Activated CD4-positive, alpha-beta memory T cell treated with anti-CD3 and anti-CD28 coated beads, Interleukin-2, amount 10 ng/mL, durations not matched to agents 7 days and 5 days (primary cell): ENCODE results near the gene DOCK3. TPM values are rescaled to one million over a fixed set of nuclear protein-coding genes. Genes with fewer than 3 reads are reported as not detected.

Source experiments
- CTCF ChIA-PET: fragments of 350-600 bp; sonication (Branson Sonifier 250); formaldehyde crosslinking; loops from one replicate; lab custom pipeline; 2021; ENCODE audit warnings: antibody characterized with exemption, inconsistent platforms; lab: Charles Lee
- POLR2A ChIA-PET: fragments of 350-600 bp; sonication (Branson Sonifier 250); formaldehyde crosslinking; loops from one replicate; lab custom pipeline; 2021; ENCODE audit warnings: antibody characterized with exemption; lab: Charles Lee
- DNase-seq: peaks from one replicate; pipeline ENCODE4 v3.0.0-alpha.2; 2020
- H3K27ac Mint-ChIP-seq: one replicate; pipeline ENCODE4 v1.8.0; 2021; ENCODE audit warnings: mild to moderate bottlenecking, mixed read lengths
- H3K27me3 Mint-ChIP-seq: one replicate; pipeline ENCODE4 v1.8.0; 2021; ENCODE audit warnings: mixed read lengths
- H3K36me3 Mint-ChIP-seq: one replicate; pipeline ENCODE4 v1.8.0; 2021; ENCODE audit warnings: low read depth, mixed read lengths
- H3K4me1 Mint-ChIP-seq: one replicate; pipeline ENCODE4 v1.8.0; 2021; ENCODE audit warnings: mixed read lengths
- H3K4me3 Mint-ChIP-seq: one replicate; pipeline ENCODE4 v1.8.0; 2021; ENCODE audit warnings: mild to moderate bottlenecking, mixed read lengths
- H3K9me3 Mint-ChIP-seq: one replicate; pipeline ENCODE4 v1.8.0; 2021; ENCODE audit warnings: mixed read lengths
- total RNA-seq, 2 experiments: library from RNA; stranded (reverse); gene quantifications; one replicate each; pipeline ENCODE4 v1.2.3, GENCODE V29; 2021

DOCK3 gene
- total RNA-seq, 2 experiments from 2014 or later, result 1.6 to 1.7 TPM

DNA sequence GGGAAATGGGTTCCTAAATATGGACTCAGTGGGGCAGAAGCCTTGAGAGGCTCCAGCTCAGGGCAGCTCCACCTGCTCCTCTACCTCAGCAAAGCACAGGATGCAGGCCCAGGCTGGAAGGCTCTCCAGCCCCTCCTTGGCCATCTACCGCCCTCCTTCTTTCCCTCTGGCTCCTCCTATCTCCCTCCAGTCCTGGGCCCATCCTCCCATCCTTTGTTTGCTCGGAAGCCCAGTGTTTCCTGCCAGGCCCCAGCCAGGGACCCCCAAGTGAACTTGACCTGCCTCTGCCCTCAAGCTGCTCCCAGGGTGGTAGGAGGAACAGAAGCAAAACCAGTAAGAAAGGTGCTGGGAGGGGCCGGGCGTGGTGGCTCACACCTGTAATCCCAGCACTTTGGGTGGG, 37.7 kb upstream of the DOCK3 start:
- CTCF ChIA-PET, result interaction anchor here (1.5 to 2.1 kb wide), 2 partner anchors 16 to 17 kb away, joined by 5 to 7 read pairs; no protein-coding TSS in a partner anchor
- Mint-ChIP-seq H3K27me3 (no peaks in the 10 kb centered on the region), H3K4me3 (no peak overlapping the region), H3K27ac (peak overlapping the region; percentile 78), H3K4me1 (peaks cover 61% of the 10 kb centered on the region), H3K9me3 (no peaks in the 10 kb centered on the region), H3K36me3 (peaks cover 48% of the 10 kb centered on the region)
- POLR2A ChIA-PET, result interaction anchor here (1.6 to 1.7 kb wide), 2 partner anchors 12 to 13 kb away, joined by 4 to 5 read pairs; no protein-coding TSS in a partner anchor
- DNase-seq, result no peak

GRCh38 chr3:50637945-50638344, 36.8 kb upstream of the DOCK3 start:
- no peaks in the 10 kb centered on the region for H3K27me3 Mint-ChIP-seq
- H3K27ac Mint-ChIP-seq, result peak overlapping the region; percentile 78
- no peaks in the 10 kb centered on the region for H3K9me3 Mint-ChIP-seq
- peaks cover 52% of the 10 kb centered on the region for H3K4me1 Mint-ChIP-seq
- H3K36me3 Mint-ChIP-seq, result peaks cover 53% of the 10 kb centered on the region
- H3K4me3 Mint-ChIP-seq, result no peak overlapping the region
- CTCF ChIA-PET, result interaction anchor here (1.0 to 2.1 kb wide), 2 partner anchors 15 to 18 kb away, joined by 3 to 5 read pairs; no protein-coding TSS in a partner anchor
- DNase-seq, result no peak
- POLR2A ChIA-PET, result interaction anchor here (1.6 kb wide), 1 partner anchor 14 kb away, joined by 5 read pairs; no protein-coding TSS in a partner anchor

DNA sequence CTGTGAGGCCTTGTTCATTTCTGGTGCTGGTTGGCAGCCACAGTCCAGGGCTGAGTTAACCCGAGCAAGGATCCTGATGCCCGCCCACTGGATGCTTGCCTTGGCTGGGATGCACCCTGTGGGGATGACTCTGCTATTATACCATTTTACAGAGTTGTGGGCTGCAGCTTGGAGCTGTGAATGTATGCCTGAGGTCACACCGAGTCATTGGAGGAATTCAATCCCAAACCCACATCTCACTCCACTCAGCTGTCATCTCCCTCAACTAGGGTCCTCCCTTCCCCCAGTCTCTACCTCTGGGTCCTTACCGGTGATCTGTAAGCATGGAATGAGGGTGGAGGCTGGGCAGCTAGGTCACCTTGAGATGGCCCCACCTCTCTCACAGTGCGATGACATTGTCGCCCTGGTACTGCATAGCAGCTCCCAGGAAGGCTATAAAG, 35.7 kb upstream of the DOCK3 start:
- Mint-ChIP-seq H3K27ac (peak overlapping the region; percentile 45), H3K36me3 (peaks cover 59% of the 10 kb centered on the region), H3K4me1 (peaks cover 40% of the 10 kb centered on the region), H3K27me3 (no peaks in the 10 kb centered on the region), H3K4me3 (no peak overlapping the region), H3K9me3 (no peaks in the 10 kb centered on the region)
- ChIA-PET CTCF (no interaction called here), POLR2A (interaction anchor here (1.0 kb wide), 1 partner anchor 14 kb away, joined by 3 read pairs; no protein-coding TSS in a partner anchor)
- DNase-seq, result no peak

DNA sequence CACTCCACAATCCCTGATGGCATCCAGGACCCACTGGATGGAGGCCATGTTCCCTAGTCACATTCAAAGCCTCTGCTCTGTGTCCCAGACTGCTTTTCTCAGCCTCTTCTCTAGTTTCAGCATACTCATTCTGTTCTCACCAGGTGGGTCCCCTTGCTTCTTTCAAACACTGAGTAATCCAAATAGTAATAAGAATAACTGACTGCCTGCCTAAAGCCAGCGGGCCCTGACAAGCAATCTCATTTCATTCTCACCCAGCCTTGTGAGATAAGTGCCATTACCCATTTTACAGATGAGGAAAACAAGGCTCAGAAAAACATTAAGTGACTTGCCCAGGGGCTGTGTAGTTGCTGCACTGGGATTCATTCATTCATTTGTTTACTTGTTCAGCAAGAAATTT, 32.3 kb upstream of the DOCK3 start:
- CTCF ChIA-PET, result no interaction called here
- peaks cover 18% of the 10 kb centered on the region for H3K4me1 Mint-ChIP-seq
- no peaks in the 10 kb centered on the region for H3K9me3 Mint-ChIP-seq
- no peaks in the 10 kb centered on the region for H3K27me3 Mint-ChIP-seq
- no peak overlapping the region for H3K4me3 Mint-ChIP-seq
- POLR2A ChIA-PET, result no interaction called here
- H3K36me3 Mint-ChIP-seq, result peaks cover 75% of the 10 kb centered on the region
- no peak for DNase-seq
- H3K27ac Mint-ChIP-seq, result no peak overlapping the region

DNA sequence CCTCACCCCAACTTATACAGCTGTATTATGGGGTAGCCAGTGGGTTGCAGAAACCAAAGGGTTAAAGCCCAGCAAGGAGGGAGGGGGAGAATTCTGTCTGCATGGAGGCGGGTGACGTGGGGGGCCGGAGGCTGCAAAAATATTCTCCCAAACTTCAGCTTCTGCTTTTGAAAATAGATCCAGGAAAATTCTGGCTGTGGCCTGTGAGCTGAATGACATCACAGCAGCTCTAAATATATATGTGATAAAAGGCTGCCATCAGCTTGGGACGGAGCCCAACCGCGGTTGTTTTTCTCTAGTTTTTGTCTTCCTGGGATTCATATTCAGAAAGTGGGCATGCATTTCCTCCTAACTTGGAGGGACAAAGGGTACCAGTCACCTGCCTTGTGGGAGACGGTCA, 30.2 kb upstream of the DOCK3 start:
- POLR2A ChIA-PET, result interaction anchor here (1.5 kb wide), 1 partner anchor 58 kb away, joined by 3 read pairs; no protein-coding TSS in a partner anchor
- no peaks in the 10 kb centered on the region for H3K9me3 Mint-ChIP-seq
- H3K27me3 Mint-ChIP-seq, result no peaks in the 10 kb centered on the region
- H3K27ac Mint-ChIP-seq, result no peak overlapping the region
- DNase-seq, result no peak
- peaks cover 73% of the 10 kb centered on the region for H3K36me3 Mint-ChIP-seq
- peaks cover 2% of the 10 kb centered on the region for H3K4me1 Mint-ChIP-seq
- no peak overlapping the region for H3K4me3 Mint-ChIP-seq
- CTCF ChIA-PET, result interaction anchor here (1.2 to 1.3 kb wide), 2 partner anchors 9 to 28 kb away, joined by 4 read pairs; no protein-coding TSS in a partner anchor

DNA sequence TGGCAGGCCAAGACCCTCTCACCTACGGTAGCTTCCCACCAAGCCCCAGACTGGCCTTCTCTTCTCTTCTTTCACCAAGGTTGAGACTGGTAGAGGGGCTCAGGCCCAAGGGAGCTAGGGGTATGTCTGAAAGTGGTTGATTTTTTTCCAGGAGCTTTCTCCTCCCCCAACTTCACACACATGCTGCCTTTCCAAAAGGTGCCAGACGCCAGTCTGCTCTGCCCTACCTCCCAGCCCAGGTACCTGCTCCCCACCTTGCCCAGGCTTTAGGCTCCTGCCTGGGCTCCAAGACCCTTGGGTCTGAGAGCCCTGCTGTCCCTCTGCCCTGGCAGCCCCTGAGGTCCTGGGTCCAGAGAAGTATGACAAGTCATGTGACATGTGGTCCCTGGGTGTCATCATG, 29.3 kb upstream of the DOCK3 start:
- DNase-seq, result no peak
- H3K4me3 Mint-ChIP-seq, result no peak overlapping the region
- POLR2A ChIA-PET, result interaction anchor here (1.5 kb wide), 1 partner anchor 59 kb away, joined by 3 read pairs; no protein-coding TSS in a partner anchor
- peaks cover 2% of the 10 kb centered on the region for H3K4me1 Mint-ChIP-seq
- CTCF ChIA-PET, result interaction anchor here (1.2 kb wide), 1 partner anchor 29 kb away, joined by 4 read pairs; no protein-coding TSS in a partner anchor
- H3K36me3 Mint-ChIP-seq, result peaks cover 71% of the 10 kb centered on the region
- H3K27me3 Mint-ChIP-seq, result no peaks in the 10 kb centered on the region
- H3K9me3 Mint-ChIP-seq, result no peaks in the 10 kb centered on the region
- no peak overlapping the region for H3K27ac Mint-ChIP-seq

- no peaks in the 10 kb centered on the region for H3K9me3 Mint-ChIP-seq
- H3K27ac Mint-ChIP-seq, result no peak overlapping the region
- CTCF ChIA-PET, result interaction anchor here (3.4 kb wide), 1 partner anchor 33 kb away, joined by 18 read pairs; no protein-coding TSS in a partner anchor
These were observed 26.4 kb upstream of the DOCK3 start for GRCh38 chr3:50648313-50648712.

GRCh38 chr3:50648944-50649343, 25.8 kb upstream of the DOCK3 start:
- CTCF ChIA-PET, result interaction anchor here (3.4 kb wide), 1 partner anchor 33 kb away, joined by 18 read pairs; no protein-coding TSS in a partner anchor
- Mint-ChIP-seq H3K4me3 (no peak overlapping the region), H3K27ac (no peak overlapping the region), H3K36me3 (peaks cover 42% of the 10 kb centered on the region), H3K9me3 (no peaks in the 10 kb centered on the region), H3K27me3 (no peaks in the 10 kb centered on the region), H3K4me1 (peaks cover 10% of the 10 kb centered on the region)
- POLR2A ChIA-PET, result interaction anchor here (0.6 to 0.9 kb wide), 2 partner anchors 9 to 13 kb away, joined by 3 to 4 read pairs; no protein-coding TSS in a partner anchor
- no peak for DNase-seq

More at GRCh38 chr3:50648313-50648712, 26.4 kb upstream of the DOCK3 start:
- peaks cover 49% of the 10 kb centered on the region for H3K36me3 Mint-ChIP-seq
- H3K27me3 Mint-ChIP-seq, result no peaks in the 10 kb centered on the region
- peaks cover 5% of the 10 kb centered on the region for H3K4me1 Mint-ChIP-seq
- POLR2A ChIA-PET, result interaction anchor here (1.1 kb wide), 1 partner anchor 28 kb away, joined by 4 read pairs; no protein-coding TSS in a partner anchor
- no peak overlapping the region for H3K4me3 Mint-ChIP-seq
- DNase-seq, result no peak

GRCh38 chr3:50649451-50649931, 25.2 kb upstream of the DOCK3 start:
- DNase-seq, result no peak
- peaks cover 13% of the 10 kb centered on the region for H3K4me1 Mint-ChIP-seq
- ChIA-PET CTCF (interaction anchor here (3.4 kb wide), 1 partner anchor 34 kb away, joined by 18 read pairs; no protein-coding TSS in a partner anchor), POLR2A (interaction anchor here (0.6 to 1.5 kb wide), 3 partner anchors 8 to 33 kb away, joined by 3 to 4 read pairs (median 4); no protein-coding TSS in a partner anchor)
- H3K36me3 Mint-ChIP-seq, result peaks cover 37% of the 10 kb centered on the region
- no peaks in the 10 kb centered on the region for H3K27me3 Mint-ChIP-seq
- H3K27ac Mint-ChIP-seq, result no peak overlapping the region
- H3K9me3 Mint-ChIP-seq, result no peaks in the 10 kb centered on the region
- no peak overlapping the region for H3K4me3 Mint-ChIP-seq

- no peak for DNase-seq
- peaks cover 32% of the 10 kb centered on the region for H3K36me3 Mint-ChIP-seq
- H3K9me3 Mint-ChIP-seq, result no peaks in the 10 kb centered on the region
- H3K27ac Mint-ChIP-seq, result peak overlapping the region; percentile 40
- H3K27me3 Mint-ChIP-seq, result no peaks in the 10 kb centered on the region
- peaks cover 18% of the 10 kb centered on the region for H3K4me1 Mint-ChIP-seq
- CTCF ChIA-PET, result interaction anchor here (3.4 kb wide), 1 partner anchor 34 kb away, joined by 18 read pairs; no protein-coding TSS in a partner anchor
- POLR2A ChIA-PET, result interaction anchor here (1.5 kb wide), 1 partner anchor 34 kb away, joined by 4 read pairs; no protein-coding TSS in a partner anchor
- H3K4me3 Mint-ChIP-seq, result no peak overlapping the region
These were observed 24.7 kb upstream of the DOCK3 start for GRCh38 chr3:50650018-50650417.

GRCh38 chr3:50651445-50651844, 23.3 kb upstream of the DOCK3 start:
- no peak overlapping the region for H3K4me3 Mint-ChIP-seq
- ChIA-PET POLR2A (interaction anchor here (1.1 to 4.7 kb wide), 5 partner anchors 9 to 35 kb away, joined by 3 to 24 read pairs (median 11); partner anchors contain the start of gene MAPKAPK3), CTCF (interaction anchor here (1.0 to 3.4 kb wide), 4 partner anchors 33 to 106 kb away, joined by 3 to 57 read pairs (median 14); partner anchors contain the start of gene MAPKAPK3)
- no peak for DNase-seq
- no peak overlapping the region for H3K27ac Mint-ChIP-seq
- no peaks in the 10 kb centered on the region for H3K27me3 Mint-ChIP-seq
- peaks cover 23% of the 10 kb centered on the region for H3K4me1 Mint-ChIP-seq
- no peaks in the 10 kb centered on the region for H3K9me3 Mint-ChIP-seq
- H3K36me3 Mint-ChIP-seq, result peaks cover 20% of the 10 kb centered on the region

- H3K27me3 Mint-ChIP-seq, result no peaks in the 10 kb centered on the region
- no peak overlapping the region for H3K27ac Mint-ChIP-seq
These were observed 22.7 kb upstream of the DOCK3 start for GRCh38 chr3:50651920-50652529.

More at GRCh38 chr3:50651920-50652529, 22.7 kb upstream of the DOCK3 start:
- DNase-seq, result no peak
- POLR2A ChIA-PET, result interaction anchor here (1.1 to 4.7 kb wide), 7 partner anchors 9 to 82 kb away, joined by 3 to 24 read pairs (median 9); partner anchors contain the start of genes HEMK1 and MAPKAPK3
- H3K36me3 Mint-ChIP-seq, result peaks cover 16% of the 10 kb centered on the region
- H3K4me3 Mint-ChIP-seq, result no peak overlapping the region
- no peaks in the 10 kb centered on the region for H3K9me3 Mint-ChIP-seq
- CTCF ChIA-PET, result interaction anchor here (0.9 to 3.4 kb wide), 15 partner anchors 11 to 107 kb away, joined by 3 to 57 read pairs (median 5); partner anchors contain the start of genes C3orf18, HEMK1 and MAPKAPK3
- peaks cover 23% of the 10 kb centered on the region for H3K4me1 Mint-ChIP-seq
